Stimulated activated CD4-positive, alpha-beta T cell treated with anti-CD3 and anti-CD28 coated beads, TNF-alpha, amount 100 ng/mL, for 24 hours (primary cell): ENCODE results near the gene ADAM12.

Experiments
- DNase-seq, 3 experiments: peaks; one replicate each; pipeline ENCODE4 v3.0.0-alpha.2; 2020; ENCODE audit warnings: low read depth in 3 of 3

ADAM12 gene

DNA sequence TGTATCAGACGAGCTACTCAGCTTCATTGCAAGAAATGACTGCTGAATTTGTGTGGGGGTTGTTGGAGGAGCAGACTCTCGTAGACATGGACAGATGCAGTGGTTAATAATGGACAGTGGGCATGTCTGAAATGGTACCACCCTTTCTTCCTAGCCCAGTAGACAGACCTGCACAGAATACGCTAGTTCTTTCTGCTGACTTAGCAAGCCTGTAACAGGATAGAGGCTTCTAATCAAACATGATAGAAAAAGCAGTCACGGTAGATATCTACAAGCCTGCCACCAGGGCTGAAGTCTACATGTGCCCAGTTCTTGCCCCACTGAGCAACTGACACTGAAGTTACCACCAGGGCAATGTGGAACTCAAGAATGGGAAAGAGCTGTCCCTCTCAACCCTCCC, 303.9 kb downstream of the ADAM12 start:
- no peak for DNase-seq

DNA sequence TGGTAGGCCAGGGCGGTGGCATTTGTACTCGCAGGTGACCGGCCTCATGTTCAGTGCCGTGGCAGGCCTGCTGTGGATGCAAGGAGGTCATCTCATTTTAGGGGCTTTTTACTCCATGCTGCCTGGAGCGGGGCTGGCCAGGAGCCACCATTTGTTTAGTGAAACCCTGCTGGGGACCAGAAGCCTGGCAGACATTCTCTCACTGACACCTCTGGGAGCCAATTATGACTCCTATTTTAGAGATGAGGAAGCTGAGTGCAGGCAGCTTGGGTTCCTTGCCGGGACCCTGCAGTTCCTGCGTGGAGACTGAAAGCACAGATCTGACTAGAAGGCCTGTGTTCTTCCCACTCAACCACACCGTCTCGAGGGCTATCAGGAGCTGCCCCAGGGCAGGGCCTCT, 305.3 kb downstream of the ADAM12 start:
- no peak for DNase-seq

DNA sequence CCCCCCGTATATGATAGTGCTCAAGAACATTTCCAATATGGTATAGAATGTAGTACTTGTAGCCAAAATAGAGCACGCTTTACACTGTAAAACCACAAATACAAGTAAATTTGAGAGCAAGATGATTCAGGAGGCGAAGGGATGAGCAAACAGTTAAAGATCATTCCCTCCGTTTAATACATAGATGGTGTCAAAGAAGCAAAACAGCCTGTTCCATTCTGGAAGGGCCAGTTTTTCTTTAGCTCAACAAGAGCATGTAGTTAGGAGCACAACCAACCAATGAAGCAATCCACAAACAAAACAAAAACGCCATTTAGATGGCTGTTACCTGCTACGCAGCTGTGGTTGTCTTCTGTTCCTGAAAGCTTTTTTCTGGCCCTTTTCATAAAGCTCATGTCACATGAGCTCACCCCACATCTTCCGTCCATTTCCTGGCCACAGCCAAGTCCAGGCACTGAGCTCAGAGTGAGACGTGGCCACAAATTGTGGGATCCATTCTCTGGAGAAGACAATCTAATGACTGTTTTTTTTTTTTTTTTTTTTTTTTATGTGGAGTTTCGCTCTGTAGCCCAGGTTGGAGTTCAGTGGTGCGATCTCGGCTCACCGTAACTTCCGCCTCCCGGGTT, 306.3 kb downstream of the ADAM12 start:
- no peak for DNase-seq

DNA sequence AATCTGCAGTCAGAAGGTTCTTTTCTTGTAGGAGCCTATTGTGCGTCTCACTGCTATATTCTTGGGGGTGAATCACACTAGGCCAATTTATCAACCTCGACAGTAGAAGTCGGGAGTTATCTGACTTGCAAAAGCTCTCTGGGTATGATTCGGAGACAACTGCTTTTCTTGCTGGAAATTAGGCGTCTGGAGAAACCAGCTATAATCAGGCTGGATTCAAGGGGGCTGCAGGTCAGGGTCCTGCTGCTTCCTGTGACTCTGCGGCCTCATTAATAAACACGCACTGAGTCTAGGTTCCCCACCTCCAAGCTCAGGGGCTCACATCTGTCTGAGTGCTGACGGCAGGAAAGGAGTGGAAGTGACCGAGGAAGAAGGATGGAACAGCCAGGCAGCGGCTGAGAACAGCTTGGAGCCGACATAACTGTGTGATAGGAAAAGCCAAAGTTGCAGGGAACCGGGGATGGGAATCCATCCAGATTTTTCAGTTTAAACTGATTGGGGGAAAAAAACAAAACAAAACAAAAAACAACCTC, 307.3 kb downstream of the ADAM12 start:
- DNase-seq, result no peak

DNA sequence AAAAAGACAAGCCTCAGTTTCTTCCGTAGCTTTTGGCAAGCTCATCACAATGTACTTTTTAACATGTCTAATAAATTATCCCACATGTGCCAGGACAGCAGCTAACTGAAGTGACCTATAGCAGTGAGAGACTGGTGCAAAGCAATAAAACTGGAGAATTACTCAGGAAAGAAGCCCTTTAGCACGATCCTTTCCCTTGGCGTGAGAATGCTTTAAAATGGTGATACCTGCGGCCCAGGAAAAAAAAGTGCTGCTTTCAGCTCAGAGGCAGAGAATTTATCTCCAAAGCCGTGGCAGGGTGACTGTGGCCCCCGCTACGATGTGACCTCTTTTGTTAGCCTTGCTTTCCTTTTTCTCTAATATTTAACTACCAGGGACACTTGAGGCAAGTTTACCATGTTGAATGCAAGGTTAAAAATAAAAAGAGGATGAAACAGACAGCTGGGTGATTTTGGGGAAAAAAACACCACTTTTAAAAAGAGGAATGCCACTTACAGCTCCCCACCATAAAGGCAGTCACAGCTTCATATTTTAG, 307.9 kb downstream of the ADAM12 start:
- no peak for DNase-seq

DNA sequence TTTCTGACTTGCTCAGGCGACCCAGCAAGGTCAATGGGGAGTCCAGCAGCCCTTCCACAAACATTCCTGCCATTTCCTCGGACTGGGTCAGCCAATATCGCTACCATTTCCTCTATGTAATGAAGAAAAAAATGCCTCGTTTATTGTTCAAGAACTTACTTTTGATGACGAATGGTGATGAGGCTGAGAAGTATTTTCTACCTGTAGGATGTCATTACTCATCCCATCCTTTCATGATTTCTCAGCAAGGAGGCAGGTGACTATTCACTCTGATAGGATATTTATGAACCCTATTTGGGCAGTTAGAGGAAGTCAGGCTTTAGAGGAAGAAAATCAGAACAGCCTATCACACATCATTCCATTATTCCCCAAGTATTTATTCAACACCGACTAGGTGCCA, 313.3 kb downstream of the ADAM12 start:
- DNase-seq, result no peak

DNA sequence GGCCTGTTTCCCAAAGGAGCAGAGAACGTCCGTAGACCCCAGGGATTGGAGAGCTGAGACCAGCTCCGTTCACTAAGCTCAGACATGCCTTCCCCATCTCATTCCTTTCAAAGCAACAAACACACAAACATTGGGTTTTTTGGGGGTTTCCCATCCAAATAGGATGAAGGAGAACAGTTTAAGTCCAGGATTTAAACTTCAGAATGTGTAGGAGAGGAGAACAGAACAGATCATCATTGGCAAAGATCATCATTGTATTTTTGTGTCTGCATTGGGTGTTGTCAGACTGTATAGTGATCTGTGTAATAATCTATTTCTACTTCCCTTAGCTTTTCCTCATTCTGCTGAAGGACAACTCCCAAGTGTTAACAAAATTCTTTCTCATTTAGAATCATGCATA, 314.0 kb downstream of the ADAM12 start:
- no peak for DNase-seq

DNA sequence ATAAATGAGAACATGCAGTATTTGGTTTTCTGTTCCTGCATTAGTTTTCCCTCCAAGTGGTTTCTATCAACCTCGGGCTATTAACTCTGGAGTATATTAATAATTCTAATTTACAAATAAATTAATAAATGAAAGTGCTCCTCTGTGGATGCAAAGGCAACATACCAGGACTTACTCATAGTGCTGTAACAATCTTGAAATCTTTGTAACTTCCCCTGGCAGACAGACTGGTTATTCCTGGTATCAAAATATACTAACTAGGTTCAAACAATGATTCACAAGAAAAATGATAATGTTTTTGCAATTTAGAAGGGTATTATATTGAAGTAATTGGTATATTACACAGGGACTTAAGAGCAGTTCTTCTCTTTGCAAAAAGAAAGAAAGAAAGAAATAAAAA, 314.7 kb downstream of the ADAM12 start:
- DNase-seq, result no peak

DNA sequence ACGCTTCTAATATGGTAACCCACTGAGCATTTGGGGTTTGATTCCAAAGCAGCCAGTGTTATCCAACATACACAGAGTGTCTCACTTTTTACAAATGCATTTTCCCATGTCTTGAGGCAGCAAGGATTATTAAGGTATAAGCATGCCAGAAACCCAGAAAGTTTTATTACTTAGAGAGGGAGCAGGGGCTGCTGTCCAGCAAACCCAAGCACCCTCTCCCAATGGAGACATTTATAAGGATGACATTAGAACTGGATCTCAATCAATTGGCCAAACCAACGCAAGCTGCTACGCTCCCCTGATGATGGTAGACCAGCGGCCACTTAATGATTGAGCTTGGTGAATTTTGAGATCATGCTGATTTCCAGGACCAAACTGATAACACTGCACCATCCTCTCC, 315.7 kb downstream of the ADAM12 start:
- DNase-seq, result no peak

DNA sequence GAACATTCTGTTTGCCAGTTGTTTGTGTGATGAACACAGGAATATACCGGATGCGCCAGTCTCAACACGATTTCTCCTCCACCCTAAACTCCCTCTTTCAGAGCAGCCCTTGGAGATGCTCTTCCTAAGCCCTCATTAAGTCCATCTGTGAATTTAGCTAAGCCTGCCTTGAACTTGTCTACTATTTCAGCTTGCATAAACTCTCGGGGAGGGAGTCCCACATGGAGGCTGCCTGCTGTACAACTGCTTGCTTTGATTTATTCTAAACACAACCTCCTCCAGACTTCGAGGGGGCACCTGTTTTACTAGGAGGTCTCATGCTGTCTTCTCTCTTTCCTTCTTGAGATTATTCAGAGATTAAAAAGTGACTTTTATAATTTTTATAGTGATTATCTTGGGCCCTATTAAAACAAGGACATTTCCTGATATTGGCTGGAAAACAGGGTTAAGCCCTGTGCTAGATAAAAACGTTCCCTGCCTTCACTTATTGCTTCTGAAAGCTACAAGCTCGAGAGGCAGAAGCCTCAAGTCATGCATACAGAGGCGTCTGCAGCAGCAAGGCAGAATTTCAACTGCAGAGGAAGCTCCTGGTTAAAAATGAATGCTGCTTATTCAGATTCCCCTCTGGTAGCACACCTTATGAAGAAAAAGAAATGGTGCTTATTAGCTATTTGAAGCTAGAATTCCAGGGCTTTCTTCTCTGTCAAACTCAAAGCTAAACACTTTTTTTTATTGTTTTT, 317.6 kb downstream of the ADAM12 start:
- DNase-seq, result no peak

DNA sequence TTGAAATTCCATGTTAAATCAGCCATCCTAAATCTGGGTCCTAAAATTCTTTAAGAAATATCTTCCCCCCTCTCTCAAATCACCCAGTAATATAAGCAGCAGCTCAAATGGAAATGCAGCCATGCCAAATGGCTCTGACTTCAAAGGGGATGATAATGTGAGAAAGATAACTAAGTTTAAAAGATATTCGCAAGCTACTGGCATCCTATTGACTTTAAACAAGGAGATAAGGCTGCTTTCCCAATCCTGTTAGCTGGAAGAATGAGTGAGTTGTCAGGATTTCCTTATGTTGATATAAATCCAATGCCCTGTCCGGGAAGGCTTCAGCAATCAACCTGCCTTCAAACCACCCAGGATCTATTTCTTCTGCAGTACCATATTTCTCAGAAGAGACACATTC, 320.0 kb downstream of the ADAM12 start:
- no peak for DNase-seq

DNA sequence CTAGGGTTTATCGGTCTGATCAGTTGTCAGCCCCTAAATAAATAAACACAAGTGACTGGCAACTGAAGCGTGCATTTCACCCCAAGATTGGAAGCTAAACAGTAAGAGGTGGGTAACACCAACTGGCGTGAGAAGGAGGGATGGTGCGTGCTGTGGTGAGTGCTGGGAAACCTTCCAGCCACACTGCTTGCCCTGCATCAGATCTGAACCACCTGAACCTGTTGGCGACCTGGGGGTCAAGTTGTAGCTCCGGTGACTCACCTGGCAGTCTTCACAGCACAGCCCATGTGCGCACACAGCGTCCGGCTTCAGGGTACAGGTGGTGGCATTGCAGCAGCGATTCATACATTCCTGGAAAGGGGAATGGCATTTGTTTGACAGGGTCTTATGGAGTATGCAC, 321.8 kb downstream of the ADAM12 start:
- no peak for DNase-seq

DNA sequence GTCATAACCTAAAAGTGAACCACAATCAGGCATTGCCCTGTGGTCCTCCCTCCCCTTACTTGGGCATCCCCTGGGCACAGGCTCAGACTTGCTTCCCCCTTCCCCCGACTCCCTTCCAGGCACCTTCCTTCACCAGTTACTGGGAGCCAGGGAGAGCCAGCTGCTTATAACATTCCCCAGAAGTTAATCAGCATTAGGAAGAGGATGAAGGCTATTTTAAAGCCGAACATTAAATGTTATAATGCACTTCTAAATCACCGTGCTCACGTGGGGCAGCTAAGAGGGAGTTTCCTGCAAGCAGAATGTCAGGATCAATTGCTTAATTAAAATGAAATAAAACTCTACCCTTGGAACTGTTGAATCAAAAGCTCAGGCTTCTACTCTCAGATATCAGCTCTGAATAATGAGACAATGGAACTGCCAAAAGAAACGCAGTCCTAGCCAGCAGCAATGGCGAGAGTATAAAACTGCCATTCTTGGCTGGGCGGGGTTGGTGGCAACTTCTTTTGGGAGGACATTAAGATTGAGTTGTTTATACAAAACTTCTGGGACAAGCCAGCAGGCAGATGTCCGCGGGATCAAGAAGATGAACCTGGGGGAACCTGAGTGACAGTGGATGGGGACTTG, 322.4 kb downstream of the ADAM12 start:
- DNase-seq, result no peak

DNA sequence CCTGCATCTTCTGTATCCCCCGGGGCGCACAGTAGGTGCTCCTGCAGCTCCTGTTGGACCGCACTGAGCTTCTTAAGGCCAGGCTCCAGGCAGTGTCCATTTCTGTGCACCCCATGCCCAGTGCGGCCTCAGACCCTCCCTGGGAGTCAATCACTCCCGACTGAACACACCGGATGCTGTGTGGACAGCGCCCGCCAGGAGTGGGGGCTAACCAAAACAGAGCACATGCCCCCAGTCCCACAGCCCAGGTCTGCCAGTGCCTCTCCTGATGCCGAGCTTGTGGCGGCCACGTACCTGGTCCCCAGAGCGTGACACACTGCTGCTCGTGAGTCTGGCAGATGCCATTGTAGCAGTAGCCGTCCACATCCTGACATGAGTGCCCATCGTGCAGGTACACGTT, 323.8 kb downstream of the ADAM12 start:
- DNase-seq, result no peak

DNA sequence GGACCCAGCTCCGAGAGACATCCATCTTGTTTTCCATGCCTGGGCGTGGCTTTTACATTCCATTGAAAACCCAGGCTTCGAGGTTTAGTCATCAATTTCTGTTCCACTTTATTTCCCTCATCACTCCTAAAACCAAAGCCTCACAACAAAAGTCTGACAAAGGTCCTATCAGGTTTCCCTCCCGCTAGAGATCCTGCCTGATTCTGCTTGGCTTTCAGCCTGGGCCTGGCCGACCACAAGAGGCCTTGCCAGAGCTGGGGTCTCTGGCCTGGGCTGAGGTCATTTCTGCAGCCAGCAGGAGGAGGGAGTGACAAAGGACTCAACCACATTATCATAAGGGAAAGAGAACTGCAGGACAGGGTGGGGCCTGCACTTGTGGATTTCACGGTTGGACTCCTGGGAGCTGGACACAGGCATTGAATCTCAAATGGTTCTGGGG, 324.9 kb downstream of the ADAM12 start:
- DNase-seq, result no peak

DNA sequence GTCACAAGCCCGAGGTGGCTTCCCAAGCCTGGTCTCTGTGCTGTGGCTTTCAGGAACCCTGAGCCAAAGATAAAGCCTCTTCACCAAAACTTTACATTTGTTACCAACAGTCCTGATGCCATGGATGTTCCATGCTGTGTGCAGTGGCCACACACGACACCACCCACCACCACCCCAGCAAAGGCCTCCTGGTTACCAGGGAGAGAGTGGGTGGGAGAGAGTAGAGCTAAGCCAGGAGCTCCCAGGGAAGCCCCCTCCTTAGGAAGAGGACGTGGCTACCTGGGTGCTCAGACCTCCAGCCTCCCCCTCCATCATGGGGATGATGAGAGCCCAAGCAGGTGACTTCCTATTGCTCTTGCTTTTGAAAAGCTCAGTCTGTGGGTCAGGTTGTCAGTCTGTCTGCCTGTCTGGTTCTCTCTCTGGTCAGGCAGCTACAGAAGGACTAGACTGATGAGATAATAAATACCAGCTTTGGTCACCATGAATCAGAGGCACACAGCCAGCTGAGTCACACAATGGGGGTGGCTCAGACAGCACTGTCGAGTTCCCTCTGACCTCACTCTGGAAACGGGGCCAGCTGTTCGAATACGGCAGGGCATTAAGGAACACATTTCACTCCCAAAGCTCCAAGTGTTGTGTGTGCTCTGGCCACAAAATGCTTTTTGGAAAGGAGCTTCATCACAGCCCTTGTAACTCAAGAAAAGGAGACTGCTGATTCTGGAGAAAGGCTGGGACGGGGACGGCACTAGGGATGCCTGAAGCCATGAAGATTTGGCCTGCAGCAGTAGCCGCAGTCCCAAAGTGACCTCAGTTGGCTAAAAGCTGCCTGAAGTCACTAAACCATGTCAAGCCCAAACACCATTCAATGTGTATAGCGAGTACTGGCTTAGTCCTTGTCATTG, 325.9 kb downstream of the ADAM12 start:
- no peak for DNase-seq

DNA sequence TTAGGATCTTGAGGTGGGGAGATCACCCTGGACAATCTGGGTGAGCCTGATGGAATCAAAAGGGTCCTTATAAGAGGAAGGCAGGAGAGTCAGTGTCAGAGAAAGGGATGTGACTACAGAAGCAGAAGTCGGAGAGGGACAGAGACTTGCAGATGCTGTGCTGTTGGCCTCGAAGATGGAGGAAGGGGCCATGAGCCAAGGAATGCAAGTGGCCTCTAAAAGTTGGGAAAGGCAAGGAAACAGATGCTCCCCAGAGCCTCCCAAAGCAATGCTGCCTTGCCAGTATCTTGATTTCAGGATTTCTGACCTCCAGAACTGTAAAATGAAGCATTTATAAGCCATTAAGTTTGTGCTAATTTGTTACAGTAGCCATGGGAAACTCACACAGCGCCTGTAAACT, 326.8 kb downstream of the ADAM12 start:
- DNase-seq, result no peak

DNA sequence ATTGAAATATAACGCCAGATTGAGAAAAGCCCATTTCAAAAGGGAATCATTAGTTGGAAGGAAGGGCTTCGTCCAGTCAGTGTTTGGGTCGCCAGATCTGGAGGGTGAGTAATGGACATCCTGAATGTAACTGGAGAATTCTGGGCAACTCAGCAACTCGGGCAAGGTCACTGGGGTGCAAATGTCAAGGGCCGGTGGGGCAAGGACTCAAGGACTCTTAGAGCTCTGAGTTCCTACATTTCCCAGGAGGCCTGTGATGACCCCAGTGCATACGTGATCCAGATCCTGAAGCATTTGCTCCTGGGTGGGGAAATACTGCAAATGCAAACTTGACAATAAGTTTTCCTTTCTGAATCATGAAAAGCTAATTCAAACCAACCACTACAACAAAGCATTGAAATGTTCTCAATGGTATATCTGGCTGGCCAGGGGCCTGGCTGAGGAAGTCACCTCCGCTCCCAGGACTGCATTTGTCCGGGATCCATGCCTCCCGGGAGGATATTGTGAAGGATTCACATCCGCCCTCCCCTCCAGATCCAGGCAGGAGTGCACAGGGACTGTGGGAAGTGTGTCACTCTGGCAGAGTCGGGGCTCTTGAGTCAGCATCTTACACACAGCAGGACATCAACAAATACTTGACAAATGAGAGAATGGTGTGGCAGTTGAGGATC, 327.9 kb downstream of the ADAM12 start:
- no peak for DNase-seq

DNA sequence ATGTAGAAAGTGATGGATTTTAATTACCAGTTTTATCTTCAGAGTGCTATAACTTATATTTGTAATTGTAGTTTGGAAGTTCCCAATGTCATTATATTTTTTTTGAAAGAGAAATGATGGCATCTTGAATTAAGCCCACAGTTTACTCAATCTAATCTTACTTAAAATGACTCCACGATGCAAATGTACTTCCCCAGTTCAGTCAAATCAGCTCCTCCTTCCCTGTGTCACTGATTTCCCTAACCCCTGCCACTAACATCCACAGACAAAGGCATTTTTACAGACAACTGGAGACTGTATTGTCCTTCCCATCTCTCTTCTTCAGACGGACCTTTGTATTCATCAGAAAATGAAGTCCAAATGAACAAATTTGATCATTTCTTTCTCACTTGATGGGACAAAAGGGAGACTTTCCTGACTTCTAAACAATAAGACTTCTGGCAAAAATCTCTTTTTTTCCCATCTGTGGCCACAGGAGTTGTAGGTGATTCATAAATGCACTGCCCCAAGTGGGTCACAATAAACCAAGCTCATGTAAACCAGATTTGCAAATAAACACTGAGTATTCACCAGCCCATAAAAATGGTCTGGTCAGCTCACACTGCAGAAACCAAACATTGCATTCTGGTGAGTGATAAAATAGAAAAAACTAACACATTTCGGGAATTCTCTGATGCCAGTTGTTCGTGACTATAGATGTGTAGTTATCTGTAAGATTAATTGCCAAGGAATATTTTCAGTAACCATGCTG, 329.0 kb downstream of the ADAM12 start:
- no peak for DNase-seq

DNA sequence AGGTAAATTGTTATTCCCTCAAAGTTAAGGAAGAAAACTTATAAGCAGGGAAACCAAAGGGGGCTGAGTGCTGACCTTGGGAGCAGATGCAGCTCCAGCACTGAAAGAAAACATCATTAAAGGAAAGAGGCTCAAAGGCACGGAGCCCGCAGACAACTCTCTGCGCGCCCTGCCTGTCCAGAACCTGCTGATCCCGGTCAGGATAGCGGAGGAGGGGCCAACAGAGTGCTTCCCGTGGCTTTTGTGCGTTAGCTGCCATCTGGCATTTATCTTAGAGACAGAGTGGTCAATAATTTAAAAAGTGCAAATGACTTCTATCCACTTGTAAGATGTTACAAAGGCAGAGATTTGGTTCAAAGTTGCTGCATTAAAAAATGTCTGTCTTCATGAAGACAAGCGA, 329.8 kb downstream of the ADAM12 start:
- DNase-seq, result no peak
